ENCODE data around the gene CCDC179.

CCDC179 gene

DNA sequence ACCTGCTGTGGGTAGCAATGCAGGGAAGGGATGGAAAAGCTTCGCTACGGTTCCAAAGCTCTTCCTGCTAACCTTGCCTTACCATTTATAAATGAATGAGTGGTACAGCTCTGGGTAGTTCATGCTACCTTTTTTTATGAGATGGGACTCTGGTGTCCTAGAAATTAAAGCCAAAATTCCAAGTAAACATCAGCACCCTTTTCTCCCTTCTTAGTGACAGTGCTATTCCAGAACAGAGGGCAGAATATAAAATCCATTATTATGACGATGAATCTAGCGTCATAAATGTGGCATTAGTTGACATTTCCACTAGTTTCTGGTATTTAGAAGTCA is 30.2 kb downstream of the CCDC179 start:
- no peaks in the 10 kb centered on the region for H3K9me3 ChIP-seq
- H3K4me3 ChIP-seq (ENCODE audit: low read depth in 1 of 2, low read length in 1 of 2): peak overlapping the region; percentile 82 to 91
- no peaks in the 10 kb centered on the region for H3K27me3 ChIP-seq
- peaks cover 16% of the 10 kb centered on the region for H3K36me3 ChIP-seq
- peaks cover 18 to 31% of the 10 kb centered on the region in 2 experiments for H3K4me1 ChIP-seq (ENCODE audit: control insufficient read depth in 1 of 2, insufficient read depth in 1 of 2, low read depth in 1 of 2, low read length in 1 of 2)
- H3K27ac ChIP-seq: peak overlapping the region; percentile 73
- TF ChIP-seq, protein P1, sequence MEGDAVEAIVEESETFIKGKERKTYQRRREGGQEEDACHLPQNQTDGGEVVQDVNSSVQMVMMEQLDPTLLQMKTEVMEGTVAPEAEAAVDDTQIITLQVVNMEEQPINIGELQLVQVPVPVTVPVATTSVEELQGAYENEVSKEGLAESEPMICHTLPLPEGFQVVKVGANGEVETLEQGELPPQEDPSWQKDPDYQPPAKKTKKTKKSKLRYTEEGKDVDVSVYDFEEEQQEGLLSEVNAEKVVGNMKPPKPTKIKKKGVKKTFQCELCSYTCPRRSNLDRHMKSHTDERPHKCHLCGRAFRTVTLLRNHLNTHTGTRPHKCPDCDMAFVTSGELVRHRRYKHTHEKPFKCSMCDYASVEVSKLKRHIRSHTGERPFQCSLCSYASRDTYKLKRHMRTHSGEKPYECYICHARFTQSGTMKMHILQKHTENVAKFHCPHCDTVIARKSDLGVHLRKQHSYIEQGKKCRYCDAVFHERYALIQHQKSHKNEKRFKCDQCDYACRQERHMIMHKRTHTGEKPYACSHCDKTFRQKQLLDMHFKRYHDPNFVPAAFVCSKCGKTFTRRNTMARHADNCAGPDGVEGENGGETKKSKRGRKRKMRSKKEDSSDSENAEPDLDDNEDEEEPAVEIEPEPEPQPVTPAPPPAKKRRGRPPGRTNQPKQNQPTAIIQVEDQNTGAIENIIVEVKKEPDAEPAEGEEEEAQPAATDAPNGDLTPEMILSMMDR (IDR thresholded peaks at IDR 0.05): no peak

DNA sequence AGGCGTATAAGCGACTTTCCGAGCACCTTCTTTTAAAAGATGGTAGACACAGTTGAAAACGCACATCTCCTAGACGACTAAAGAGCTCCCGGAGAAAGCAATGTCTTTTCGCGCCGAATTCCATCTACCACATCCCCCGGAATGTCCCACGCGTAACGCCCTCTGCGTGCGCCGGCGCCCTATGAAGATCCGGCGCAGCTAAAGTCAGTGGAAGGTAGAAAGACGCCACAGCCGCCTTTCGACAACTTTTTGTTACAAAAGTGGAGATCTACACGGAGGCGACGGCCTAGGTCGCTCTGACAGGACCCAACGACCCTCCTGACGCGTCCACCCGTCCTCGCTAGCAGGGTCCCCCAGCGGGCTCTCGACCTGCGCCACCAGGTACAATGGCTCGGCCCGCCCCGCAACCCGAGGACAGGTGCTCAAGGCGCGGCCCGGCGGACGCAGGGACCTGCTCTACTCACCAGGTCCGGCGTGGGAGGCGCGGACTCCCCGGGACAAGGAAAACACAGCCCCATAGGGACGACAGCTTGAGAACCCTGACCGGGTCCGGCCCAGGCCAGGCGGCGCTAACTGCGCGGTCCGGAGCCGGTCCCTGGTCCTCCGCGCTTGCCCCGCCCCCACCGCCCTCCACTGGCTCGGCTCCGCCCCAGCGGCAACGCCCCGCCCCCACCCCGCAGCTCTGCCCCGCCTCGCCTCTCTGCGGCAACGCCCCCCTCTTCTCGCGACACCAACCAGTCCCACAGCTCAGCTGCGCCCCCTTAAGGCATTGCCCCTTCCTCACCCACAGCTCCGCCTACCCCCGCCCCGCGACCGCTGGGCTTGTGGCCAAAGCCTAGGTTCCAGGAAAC is 30.8 kb downstream of the CCDC179 start, which contains the start of gene SVIP:
Gene SVIP (minus strand): TSS at position 571 of the 851 bp plus-strand sequence. CDS start 53 bp downstream, at position 518.
- peak within 1 kb of the TSS; percentile 82 to 91 for H3K4me3 ChIP-seq (ENCODE audit: low read depth in 1 of 2, low read length in 1 of 2)
- H3K36me3 ChIP-seq: peaks cover 22% of the 10 kb centered on the region
- peaks cover 18 to 31% of the 10 kb centered on the region in 2 experiments for H3K4me1 ChIP-seq (ENCODE audit: control insufficient read depth in 1 of 2, insufficient read depth in 1 of 2, low read depth in 1 of 2, low read length in 1 of 2)
- H3K9me3 ChIP-seq: no peaks in the 10 kb centered on the region
- TF ChIP-seq, protein P1 (IDR thresholded peaks at IDR 0.05): peak; percentile 65
- H3K27ac ChIP-seq: peak within 1 kb of the TSS; percentile 73
- H3K27me3 ChIP-seq: no peaks in the 10 kb centered on the region

- peaks cover 30% of the 10 kb centered on the region for H3K36me3 ChIP-seq
- peaks cover 18 to 31% of the 10 kb centered on the region in 2 experiments for H3K4me1 ChIP-seq (ENCODE audit: control insufficient read depth in 1 of 2, insufficient read depth in 1 of 2, low read depth in 1 of 2, low read length in 1 of 2)
- TF ChIP-seq, protein P1 (IDR thresholded peaks at IDR 0.05): no peak
- no peaks in the 10 kb centered on the region for H3K27me3 ChIP-seq
- no peak overlapping the region for H3K27ac ChIP-seq
- peak overlapping the region; percentile 82 to 91 for H3K4me3 ChIP-seq (ENCODE audit: low read depth in 1 of 2, low read length in 1 of 2)
- no peaks in the 10 kb centered on the region for H3K9me3 ChIP-seq
Observed at GRCh38 chr11:22828373-22828772, 31.9 kb downstream of the CCDC179 start.

GRCh38 chr11:22822203-22822602 is 38.1 kb downstream of the CCDC179 start:
- no peak overlapping the region for H3K4me3 ChIP-seq (ENCODE audit: low read depth in 1 of 2, low read length in 1 of 2)

GRCh38 chr11:22809893-22810292 is 50.4 kb downstream of the CCDC179 start:
- Histone ChIP-seq H3K36me3 (no peaks in the 10 kb centered on the region), H3K4me1 (ENCODE audit: control insufficient read depth in 1 of 2, insufficient read depth in 1 of 2, low read depth in 1 of 2, low read length in 1 of 2) (peaks cover 0 to 4% of the 10 kb centered on the region in 2 experiments), H3K27ac (no peak overlapping the region), H3K4me3 (ENCODE audit: low read depth in 1 of 2, low read length in 1 of 2) (no peak overlapping the region), H3K9me3 (no peaks in the 10 kb centered on the region), H3K27me3 (no peaks in the 10 kb centered on the region)
- TF ChIP-seq, protein P1 (IDR thresholded peaks at IDR 0.05): no peak

More at GRCh38 chr11:22822203-22822602, 38.1 kb downstream of the CCDC179 start:
- Histone ChIP-seq H3K27me3 (no peaks in the 10 kb centered on the region), H3K9me3 (no peaks in the 10 kb centered on the region), H3K36me3 (peaks cover 88% of the 10 kb centered on the region), H3K27ac (no peak overlapping the region), H3K4me1 (ENCODE audit: control insufficient read depth in 1 of 2, insufficient read depth in 1 of 2, low read depth in 1 of 2, low read length in 1 of 2) (peaks cover 0 to 4% of the 10 kb centered on the region in 2 experiments)
- TF ChIP-seq, protein P1 (IDR thresholded peaks at IDR 0.05): no peak
